Parathyroid adenoma (tissue), 2 donors: Measurements from ENCODE around the gene ISCU.

Experiments used
- H2AFZ ChIP-seq: fragments of 300-600 bp; sonication (generic); one replicate; pipeline ENCODE4 v1.7.0; 2017; ENCODE audit warnings: antibody characterized with exemption, mild to moderate bottlenecking
- H3K27ac ChIP-seq: fragments of 300-600 bp; sonication (generic); one replicate; pipeline ENCODE4 v1.7.0; 2017
- H3K27me3 ChIP-seq: fragments of 300-600 bp; sonication (generic); one replicate; pipeline ENCODE4 v1.7.0; 2017; ENCODE audit warnings: low read length; ENCODE audit not compliant: control insufficient read depth, insufficient read depth
- H3K36me3 ChIP-seq: fragments of 300-600 bp; sonication (generic); one replicate; pipeline ENCODE4 v1.7.0; 2017; ENCODE audit warnings: low read length; ENCODE audit not compliant: control insufficient read depth, insufficient read depth
- H3K4me1 ChIP-seq: fragments of 300-600 bp; sonication (generic); one replicate; pipeline ENCODE4 v1.7.0; 2017; ENCODE audit warnings: control low read depth
- H3K4me2 ChIP-seq: fragments of 300-600 bp; sonication (generic); one replicate; pipeline ENCODE4 v1.7.0; 2017; ENCODE audit warnings: low read length
- H3K4me3 ChIP-seq: fragments of 300-600 bp; sonication (generic); one replicate; pipeline ENCODE4 v1.7.0; 2017; ENCODE audit warnings: low read depth, low read length
- H3K79me2 ChIP-seq: fragments of 300-600 bp; sonication (generic); one replicate; pipeline ENCODE4 v1.7.0; 2017; ENCODE audit warnings: control low read depth
- H3K9ac ChIP-seq: fragments of 300-600 bp; sonication (generic); one replicate; pipeline ENCODE4 v1.7.0; 2017; ENCODE audit warnings: mild to moderate bottlenecking
- H3K9me3 ChIP-seq: fragments of 300-600 bp; sonication (generic); one replicate; pipeline ENCODE4 v1.7.0; 2017; ENCODE audit warnings: low read length; ENCODE audit not compliant: control insufficient read depth
- CTCF ChIP-seq: fragments of 300-600 bp; sonication (generic); IDR thresholded peaks from one replicate; pipeline ENCODE4 v1.7.0; 2017; ENCODE audit warnings: antibody characterized with exemption, mild to moderate bottlenecking
- donor health status: primary hyperparathyroidism.

ISCU gene

GRCh38 chr12:108516511-108517275 is 45.7 kb upstream of the ISCU start:
- H3K27me3 ChIP-seq: no peaks in the 10 kb centered on the region
- H3K36me3 ChIP-seq: no peaks in the 10 kb centered on the region
- no peaks in the 10 kb centered on the region for H3K79me2 ChIP-seq
- H3K4me1 ChIP-seq: peaks cover 6% of the 10 kb centered on the region
- no peak overlapping the region for H3K9ac ChIP-seq
- no peak overlapping the region for H3K27ac ChIP-seq
- no peak overlapping the region for H3K4me3 ChIP-seq
- H2AFZ ChIP-seq: no peak overlapping the region
- no peak overlapping the region for H3K4me2 ChIP-seq
- TF ChIP-seq CTCF: no peak
- no peaks in the 10 kb centered on the region for H3K9me3 ChIP-seq

DNA sequence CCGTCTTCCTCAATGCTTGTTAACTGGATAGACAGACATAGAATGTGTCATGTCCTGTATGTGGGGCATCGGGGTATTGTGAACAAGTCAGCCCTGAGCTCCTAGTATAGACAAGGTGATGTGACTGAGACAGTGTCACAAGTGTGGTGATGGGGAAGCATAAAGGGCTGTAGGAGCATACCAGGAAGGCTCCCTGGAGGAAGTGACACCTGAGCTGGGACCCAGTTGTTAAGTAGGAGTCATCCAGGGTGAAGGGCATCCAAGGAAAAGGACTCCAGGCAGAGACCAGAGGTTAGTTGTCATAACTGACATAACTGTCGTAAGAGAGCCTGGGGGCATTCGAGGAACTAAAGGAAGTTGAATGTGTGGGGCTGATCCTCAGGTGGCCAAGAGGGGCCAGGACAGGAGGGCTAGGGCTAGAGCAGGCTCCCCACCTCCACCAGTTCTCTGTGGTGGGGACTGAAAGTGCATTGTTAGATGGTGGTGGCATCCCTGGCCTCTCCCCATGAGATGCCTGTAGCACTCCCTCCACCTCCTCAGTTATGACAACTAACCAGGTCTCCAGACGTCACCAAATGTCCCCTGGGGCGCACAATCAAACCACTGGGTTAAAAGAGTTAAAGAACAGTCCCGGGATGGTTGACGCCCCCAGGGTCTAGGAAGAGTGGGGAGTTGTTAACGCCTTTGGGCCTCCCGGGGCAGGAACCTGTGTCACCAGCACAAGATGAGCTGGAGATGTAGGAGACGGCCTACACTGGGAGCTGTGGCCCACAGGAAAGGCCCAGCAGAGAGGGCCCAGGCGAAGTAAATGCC is 44.9 kb upstream of the ISCU start:
- no peaks in the 10 kb centered on the region for H3K9me3 ChIP-seq
- H3K4me3 ChIP-seq: no peak overlapping the region
- H2AFZ ChIP-seq: no peak overlapping the region
- TF ChIP-seq CTCF: no peak
- H3K36me3 ChIP-seq: no peaks in the 10 kb centered on the region
- H3K27ac ChIP-seq: no peak overlapping the region
- no peak overlapping the region for H3K4me2 ChIP-seq
- H3K4me1 ChIP-seq: peaks cover 6% of the 10 kb centered on the region
- no peak overlapping the region for H3K9ac ChIP-seq
- H3K79me2 ChIP-seq: no peaks in the 10 kb centered on the region
- no peaks in the 10 kb centered on the region for H3K27me3 ChIP-seq

- no peaks in the 10 kb centered on the region for H3K36me3 ChIP-seq
- H3K4me1 ChIP-seq: peaks cover 6% of the 10 kb centered on the region
- no peak for TF ChIP-seq CTCF
- H3K4me3 ChIP-seq: no peak overlapping the region
- no peak overlapping the region for H3K27ac ChIP-seq
- H3K9ac ChIP-seq: no peak overlapping the region
- H2AFZ ChIP-seq: no peak overlapping the region
- no peak overlapping the region for H3K4me2 ChIP-seq
- no peaks in the 10 kb centered on the region for H3K27me3 ChIP-seq
- no peaks in the 10 kb centered on the region for H3K79me2 ChIP-seq
- no peaks in the 10 kb centered on the region for H3K9me3 ChIP-seq
Observed at GRCh38 chr12:108518101-108518715, 44.2 kb upstream of the ISCU start.

GRCh38 chr12:108518716-108519496 is 43.5 kb upstream of the ISCU start:
- H3K36me3 ChIP-seq: no peaks in the 10 kb centered on the region
- no peaks in the 10 kb centered on the region for H3K79me2 ChIP-seq
- no peak overlapping the region for H2AFZ ChIP-seq
- no peak overlapping the region for H3K4me3 ChIP-seq
- H3K9me3 ChIP-seq: no peaks in the 10 kb centered on the region
- no peaks in the 10 kb centered on the region for H3K27me3 ChIP-seq
- no peak for TF ChIP-seq CTCF
- H3K9ac ChIP-seq: no peak overlapping the region
- peaks cover 6% of the 10 kb centered on the region for H3K4me1 ChIP-seq
- no peak overlapping the region for H3K27ac ChIP-seq
- no peak overlapping the region for H3K4me2 ChIP-seq
